HL-60 (cell line): ENCODE data around the gene C14orf132.
"Not testable (repeated sequence)": the region's sequence is repeated elsewhere in the genome, so short reads cannot be mapped to it uniquely, and the experiment has no call there.

Experiments
- DNase-seq, 2 experiments: peaks; one replicate each; pipeline ENCODE4 v3.0.0-alpha.2; 2010 to 2020; ENCODE audit warnings: low read depth in 1 of 2, low spot score in 1 of 2
- H3K27ac ChIP-seq: fragments of 250-450 bp; sonication (Bioruptor Pico); replicated peaks from 2 replicates; pipeline ENCODE4 v1.5.1; 2020; ENCODE audit warnings: mild to moderate bottlenecking, moderate library complexity
- H3K27me3 ChIP-seq: fragments of 250-450 bp; sonication (Bioruptor Pico); 2 replicates; pipeline ENCODE4 v1.5.1; 2021; ENCODE audit warnings: mild to moderate bottlenecking, moderate library complexity; ENCODE audit not compliant: insufficient read depth, poor library complexity, severe bottlenecking
- H3K4me3 ChIP-seq: replicated peaks from 2 replicates; pipeline ENCODE4 v1.5.1; 2011; ENCODE audit warnings: mild to moderate bottlenecking, control low read depth, low read length; ENCODE audit not compliant: insufficient read depth
- CTCF ChIP-seq: IDR thresholded peaks from one replicate; pipeline ENCODE4 v1.5.1; 2011; ENCODE audit warnings: low read length, control low read depth, inconsistent platforms; ENCODE audit not compliant: insufficient read depth
- GABPA ChIP-seq: IDR thresholded peaks from 2 replicates; pipeline ENCODE4 v1.6.1; 2012; ENCODE audit warnings: low read depth
- POLR2AphosphoS5 ChIP-seq: IDR thresholded peaks from 2 replicates; pipeline ENCODE4 v1.6.1; 2012; ENCODE audit warnings: low read depth
- REST ChIP-seq: IDR thresholded peaks from 2 replicates; pipeline ENCODE4 v1.6.1; 2012; ENCODE audit warnings: low read depth; ENCODE audit not compliant: insufficient replicate concordance
- SPI1 ChIP-seq: IDR thresholded peaks from 2 replicates; pipeline ENCODE4 v1.6.1; 2012; ENCODE audit warnings: low read depth, mild to moderate bottlenecking, borderline replicate concordance

C14orf132 gene

GRCh38 chr14:96011607-96012006 is 27.6 kb upstream of the C14orf132 start:
- DNase-seq: no peak

GRCh38 chr14:96012757-96013156 is 26.4 kb upstream of the C14orf132 start:
- H3K27ac ChIP-seq, DNase-seq, H3K27me3 ChIP-seq, H3K4me3 ChIP-seq: not testable (repeated sequence)

More at GRCh38 chr14:96011607-96012006, 27.6 kb upstream of the C14orf132 start:
- Histone ChIP-seq H3K4me3 (no peak overlapping the region), H3K27ac (no peak overlapping the region), H3K27me3 (no peaks in the 10 kb centered on the region)
- no peak for TF ChIP-seq SPI1
- no peak for TF ChIP-seq CTCF
- no peak for TF ChIP-seq POLR2AphosphoS5
- no peak for TF ChIP-seq REST
- no peak for TF ChIP-seq GABPA

DNA sequence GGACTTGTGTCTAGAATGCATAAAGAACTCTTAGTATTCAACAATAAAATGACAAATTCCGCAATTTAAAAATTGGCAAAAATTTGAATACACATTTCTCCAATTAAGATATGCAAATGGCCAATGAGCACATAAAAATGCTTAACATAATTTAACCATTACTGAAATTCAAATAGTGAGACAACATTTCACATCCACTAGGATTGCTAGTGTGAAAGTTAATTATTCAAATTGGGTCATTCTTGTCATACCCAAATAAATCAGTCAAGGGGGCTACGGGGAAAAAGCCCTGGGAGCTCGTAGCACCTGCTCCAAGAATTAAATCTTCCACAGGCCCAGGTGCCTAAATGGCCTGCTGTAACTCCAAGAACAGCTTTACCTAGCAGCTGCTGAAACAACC is 25.0 kb upstream of the C14orf132 start:
- TF ChIP-seq GABPA: no peak
- no peak for TF ChIP-seq SPI1
- H3K4me3 ChIP-seq: no peak overlapping the region
- no peak overlapping the region for H3K27ac ChIP-seq
- no peaks in the 10 kb centered on the region for H3K27me3 ChIP-seq
- no peak for DNase-seq

DNA sequence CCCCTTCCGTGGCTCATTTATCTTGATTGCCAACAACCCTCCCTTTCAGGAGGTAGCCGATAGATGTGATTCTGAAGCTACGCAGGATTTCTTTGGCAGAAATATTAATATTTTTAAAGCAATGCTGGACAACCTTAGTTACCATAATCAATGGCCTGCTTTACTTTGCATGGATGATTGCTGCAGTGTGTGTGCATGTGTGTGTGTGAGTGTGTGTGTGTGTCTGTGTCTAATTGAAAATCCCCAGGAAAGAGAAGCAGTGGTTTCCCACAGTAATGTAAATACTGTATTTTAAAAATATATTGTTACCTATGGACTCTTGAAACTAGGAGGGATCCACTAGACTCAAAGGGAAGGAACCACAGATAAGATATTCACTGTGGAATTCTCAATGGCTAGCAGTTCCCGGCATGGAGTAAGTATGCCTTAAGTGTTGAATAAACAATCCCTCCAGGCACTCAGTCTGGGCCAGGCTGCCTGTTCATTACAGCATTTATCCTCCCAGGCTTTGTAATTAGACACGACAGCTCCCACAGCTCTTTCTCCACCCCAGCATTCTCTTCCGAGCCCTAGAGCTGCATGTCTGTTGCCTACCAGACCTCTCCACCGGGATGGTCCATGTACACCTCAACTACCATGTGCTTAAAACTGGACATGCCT is 22.5 kb upstream of the C14orf132 start:
- TF ChIP-seq GABPA (no peak), POLR2AphosphoS5 (no peak), CTCF (no peak), SPI1 (no peak), REST (no peak)
- no peaks in the 10 kb centered on the region for H3K27me3 ChIP-seq
- H3K4me3 ChIP-seq: no peak overlapping the region
- H3K27ac ChIP-seq: no peak overlapping the region
- no peak for DNase-seq

- no peak for DNase-seq
- Histone ChIP-seq H3K27ac (no peak overlapping the region), H3K27me3 (no peaks in the 10 kb centered on the region), H3K4me3 (no peak overlapping the region)
- TF ChIP-seq CTCF: no peak
- TF ChIP-seq REST: no peak
- TF ChIP-seq POLR2AphosphoS5: no peak
- TF ChIP-seq GABPA: no peak
- no peak for TF ChIP-seq SPI1
Measured at GRCh38 chr14:96017882-96018281, 21.3 kb upstream of the C14orf132 start.
